Measurements from ENCODE around the gene STYXL2. TPM values are rescaled to one million over a fixed set of nuclear protein-coding genes. Genes with fewer than 3 reads are reported as not detected.

Gene STYXL2
- total and polyA plus RNA-seq, 2 experiments from 2014 or later: 0.17 to 0.40 TPM

GRCh38 chr1:167065471-167065870 lies 28.4 kb upstream of the STYXL2 start (continued):
- no peak for TF ChIP-seq ZNF462 (CRISPR knock-in tag; IDR thresholded peaks at IDR 0.05)

- Mint-ChIP-seq H3K4me1 (peaks cover 11% of the 10 kb centered on the region; the same call in 2 of the 3 replicates), H3K27me3 (ENCODE audit: insufficient read depth, low read depth, poor library complexity) (peaks cover 3% of the 10 kb centered on the region), H3K9me3 (no peaks in the 10 kb centered on the region), H3K36me3 (ENCODE audit: low read depth) (no peaks in the 10 kb centered on the region), H3K4me3 (peak overlapping the region; percentile 62; the same call in 2 of the 3 replicates), H3K27ac (0 out of 2 replicates have a peak overlapping the region, but pooled peaks have one; percentile 13)
- peak overlapping the region; percentile 53 for H3K4me3 ChIP-seq
- peak overlapping the region; percentile 82 for H3K4me2 ChIP-seq
- DNase-seq (ENCODE audit: low spot score) (peak; percentile 85), ATAC-seq (peak; percentile 95)
- no peaks in the 10 kb centered on the region for H3K36me3 ChIP-seq (ENCODE audit: insufficient read depth)
- no peaks in the 10 kb centered on the region for H3F3A ChIP-seq (replicated peaks; ENCODE audit: low read depth)
- TF ChIP-seq CTCF (conservative IDR thresholded peaks at IDR 0.05; ENCODE audit: low read depth in 2 of 2): peak; percentile 87 to 94
- TF ChIP-seq CREB1 (CRISPR knock-in tag; IDR thresholded peaks at IDR 0.05; ENCODE audit: low read depth): no peak
- no peak overlapping the region for H3K27ac ChIP-seq (ENCODE audit: low read depth)
- no peaks in the 10 kb centered on the region for H3K9me2 ChIP-seq (ENCODE audit: insufficient read depth)
- H3K27me3 ChIP-seq (ENCODE audit: insufficient read depth): no peaks in the 10 kb centered on the region
- H4K20me1 ChIP-seq (replicated peaks; ENCODE audit: insufficient read depth): no peaks in the 10 kb centered on the region
- peak overlapping the region; percentile 95 for H2AFZ ChIP-seq
- no peaks in the 10 kb centered on the region for H3K4me1 ChIP-seq (ENCODE audit: insufficient read depth)
- no peaks in the 10 kb centered on the region for H3K79me2 ChIP-seq (replicated peaks; ENCODE audit: insufficient read depth)
Observed at GRCh38 chr1:167066333-167067122, 27.3 kb upstream of the STYXL2 start.
